SK-N-MC (cell line): ENCODE measurements around the gene TSPEAR.

ENCODE experiments used
- DNase-seq: peaks from one replicate; pipeline ENCODE4 v3.0.0-alpha.2; 2011; ENCODE audit warnings: low read depth, low spot score
- H3K27ac ChIP-seq: fragments of 200-600 bp; sonication (generic); 2 replicates; pipeline ENCODE4 v1.5.1; 2016; ENCODE audit warnings: mixed run types
- H3K36me3 ChIP-seq: fragments of 200-600 bp; sonication (generic); 2 replicates; pipeline ENCODE4 v1.6.1; 2017; ENCODE audit warnings: antibody characterized with exemption, low read length, mixed read lengths; ENCODE audit not compliant: insufficient read depth
- H3K4me3 ChIP-seq: fragments of 200-600 bp; sonication (generic); 2 replicates; pipeline ENCODE4 v1.5.1; 2016
- H3K9ac ChIP-seq: fragments of 200-600 bp; sonication (generic); 2 replicates; pipeline ENCODE4 v1.8.0; 2017; ENCODE audit warnings: mixed run types, mixed read lengths; ENCODE audit not compliant: insufficient read length
- H3K9me3 ChIP-seq: fragments of 200-600 bp; sonication (generic); 2 replicates; pipeline ENCODE4 v1.6.1; 2017; ENCODE audit warnings: low read depth, mild to moderate bottlenecking, antibody characterized with exemption, low read length, moderate library complexity, mixed read lengths
- EZH2 ChIP-seq: fragments of 200-600 bp; sonication (generic); IDR thresholded peaks from one replicate; pipeline ENCODE4 v1.6.1; 2017; ENCODE audit warnings: antibody characterized with exemption
- FOXP2 ChIP-seq: optimal IDR thresholded peaks from 2 replicates; pipeline ENCODE3; 2011; ENCODE audit warnings: mild to moderate bottlenecking, moderate library complexity; ENCODE audit not compliant: insufficient read depth; ENCODE audit errors: extremely low read length, control extremely low read depth
- POLR2AphosphoS5 ChIP-seq: IDR thresholded peaks from 2 replicates; pipeline ENCODE4 v1.6.1; 2012; ENCODE audit warnings: mild to moderate bottlenecking, low read depth, low read length, borderline replicate concordance

Gene TSPEAR

GRCh38 chr21:44540741-44541288 is 170.6 kb downstream of the TSPEAR start:
- Histone ChIP-seq H3K9me3 (no peaks in the 10 kb centered on the region), H3K36me3 (0 out of 2 replicates have a peak, but pooled peaks cover 4% of the 10 kb centered on the region), H3K9ac (no peak overlapping the region), H3K27ac (no peak overlapping the region), H3K4me3 (no peak overlapping the region)
- TF ChIP-seq EZH2, result no peak
- TF ChIP-seq FOXP2, result no peak
- no peak for TF ChIP-seq POLR2AphosphoS5
- DNase-seq, result no peak

GRCh38 chr21:44539991-44540666 is 171.2 kb downstream of the TSPEAR start, which contains the start of gene KRTAP10-1:
TSS of gene KRTAP10-1 (minus strand) at chr21:44540195. CDS start at chr21:44540150, 45 bp downstream.
- no peak for DNase-seq
- no peaks in the 10 kb centered on the region for H3K9me3 ChIP-seq
- no peak within 1 kb of the TSS for H3K4me3 ChIP-seq
- no peak for TF ChIP-seq EZH2
- TF ChIP-seq FOXP2, result no peak
- TF ChIP-seq POLR2AphosphoS5, result no peak
- H3K27ac ChIP-seq, result no peak within 1 kb of the TSS
- H3K9ac ChIP-seq, result no peak within 1 kb of the TSS
- H3K36me3 ChIP-seq, result peaks cover 4% of the 10 kb centered on the region; the same call in 1 of the 2 replicates

- Histone ChIP-seq H3K9me3 (no peaks in the 10 kb centered on the region), H3K4me3 (no peak overlapping the region), H3K36me3 (peaks cover 7% of the 10 kb centered on the region; the same call in 1 of the 2 replicates), H3K9ac (no peak overlapping the region), H3K27ac (no peak overlapping the region)
- no peak for DNase-seq
- no peak for TF ChIP-seq EZH2
- no peak for TF ChIP-seq FOXP2
- no peak for TF ChIP-seq POLR2AphosphoS5
Measured at GRCh38 chr21:44539046-44539445, 172.3 kb downstream of the TSPEAR start.

GRCh38 chr21:44537930-44538911 is 173.2 kb downstream of the TSPEAR start:
- no peak overlapping the region for H3K27ac ChIP-seq
- H3K4me3 ChIP-seq, result no peak overlapping the region
- no peak for DNase-seq
- TF ChIP-seq EZH2 (no peak), FOXP2 (no peak), POLR2AphosphoS5 (no peak)
- no peaks in the 10 kb centered on the region for H3K9me3 ChIP-seq
- no peak overlapping the region for H3K9ac ChIP-seq
- H3K36me3 ChIP-seq, result peaks cover 4% of the 10 kb centered on the region; the same call in 1 of the 2 replicates

GRCh38 chr21:44535963-44536362 is 175.4 kb downstream of the TSPEAR start:
- no peak for DNase-seq
- no peak for TF ChIP-seq EZH2
- no peak for TF ChIP-seq POLR2AphosphoS5
- no peak for TF ChIP-seq FOXP2
- H3K9me3 ChIP-seq, result no peaks in the 10 kb centered on the region

GRCh38 chr21:44534688-44535087 is 176.7 kb downstream of the TSPEAR start:
- no peak overlapping the region for H3K27ac ChIP-seq
- no peaks in the 10 kb centered on the region for H3K9me3 ChIP-seq
- H3K4me3 ChIP-seq, result no peak overlapping the region
- no peak overlapping the region for H3K9ac ChIP-seq
- DNase-seq, result no peak
- TF ChIP-seq POLR2AphosphoS5 (no peak), FOXP2 (no peak), EZH2 (no peak)
- peaks cover 9% of the 10 kb centered on the region; the same call in 1 of the 2 replicates for H3K36me3 ChIP-seq

More at GRCh38 chr21:44535963-44536362, 175.4 kb downstream of the TSPEAR start:
- Histone ChIP-seq H3K27ac (no peak overlapping the region), H3K36me3 (peaks cover 9% of the 10 kb centered on the region; the same call in 1 of the 2 replicates), H3K4me3 (no peak overlapping the region), H3K9ac (no peak overlapping the region)

- Histone ChIP-seq H3K9me3 (no peaks in the 10 kb centered on the region), H3K36me3 (peaks cover 9% of the 10 kb centered on the region; the same call in 1 of the 2 replicates), H3K9ac (no peak overlapping the region), H3K4me3 (no peak overlapping the region), H3K27ac (no peak overlapping the region)
- no peak for TF ChIP-seq EZH2
- TF ChIP-seq FOXP2, result no peak
- TF ChIP-seq POLR2AphosphoS5, result no peak
- DNase-seq, result no peak
Measured at GRCh38 chr21:44533891-44534627, 177.3 kb downstream of the TSPEAR start.
